MM.1S (cell line): ENCODE results near the gene VPS35L.

Experiments used
- DNase-seq: peaks from one replicate; pipeline ENCODE4 v3.0.0-alpha.2; 2015
- H2AFZ ChIP-seq: fragments of 300-600 bp; sonication (generic); 2 replicates; pipeline ENCODE4 v1.6.0; 2016; ENCODE audit warnings: antibody characterized with exemption, low read length
- H3F3A ChIP-seq: fragments of 300-600 bp; sonication (generic); 2 replicates; pipeline ENCODE4 v1.6.1; 2016; ENCODE audit warnings: mild to moderate bottlenecking, antibody characterized with exemption, low read length, moderate library complexity, mixed read lengths; ENCODE audit not compliant: insufficient read depth
- H3K27ac ChIP-seq: fragments of 300-600 bp; sonication (generic); 2 replicates; pipeline ENCODE4 v1.5.1; 2016; ENCODE audit warnings: mild to moderate bottlenecking, low read length
- H3K27me3 ChIP-seq: fragments of 300-600 bp; sonication (generic); replicated peaks from 2 replicates; pipeline ENCODE4 v1.6.0; 2016; ENCODE audit warnings: low read length; ENCODE audit not compliant: insufficient read depth
- H3K36me3 ChIP-seq: fragments of 300-600 bp; sonication (generic); replicated peaks from 2 replicates; pipeline ENCODE4 v1.6.1; 2016; ENCODE audit warnings: mild to moderate bottlenecking, low read length, mixed read lengths; ENCODE audit not compliant: insufficient read depth
- H3K4me1 ChIP-seq: fragments of 300-600 bp; sonication (generic); 2 replicates; pipeline ENCODE4 v1.6.1; 2016; ENCODE audit warnings: low read length, mixed read lengths
- H3K4me2 ChIP-seq: fragments of 300-600 bp; sonication (generic); 2 replicates; pipeline ENCODE4 v1.6.0; 2016; ENCODE audit warnings: low read depth, low read length
- H3K4me3 ChIP-seq: fragments of 300-600 bp; sonication (generic); 2 replicates; pipeline ENCODE4 v1.5.1; 2016; ENCODE audit warnings: low read length, mixed read lengths
- H3K79me2 ChIP-seq: fragments of 300-600 bp; sonication (generic); 2 replicates; pipeline ENCODE4 v1.6.1; 2016; ENCODE audit warnings: mixed run types, low read length, mixed read lengths
- H3K9ac ChIP-seq: fragments of 300-600 bp; sonication (generic); 2 replicates; pipeline ENCODE4 v1.6.1; 2016; ENCODE audit warnings: low read length, mixed read lengths
- H3K9me2 ChIP-seq: fragments of 300-600 bp; sonication (generic); replicated peaks from 2 replicates; pipeline ENCODE4 v1.6.1; 2016; ENCODE audit warnings: mild to moderate bottlenecking, low read length, mixed read lengths; ENCODE audit not compliant: insufficient read depth
- H3K9me3 ChIP-seq: fragments of 300-600 bp; sonication (generic); replicated peaks from 2 replicates; pipeline ENCODE4 v1.6.1; 2016; ENCODE audit warnings: mild to moderate bottlenecking, low read length, mixed read lengths; ENCODE audit not compliant: insufficient read depth
- H4K20me1 ChIP-seq: fragments of 300-600 bp; sonication (generic); 2 replicates; pipeline ENCODE4 v1.6.1; 2016; ENCODE audit warnings: mild to moderate bottlenecking, low read length, moderate library complexity, mixed read lengths; ENCODE audit not compliant: insufficient read depth
- EZH2 ChIP-seq: fragments of 300-600 bp; sonication (generic); optimal IDR thresholded peaks from 2 replicates; pipeline ENCODE3; 2017; ENCODE audit warnings: low read depth, mild to moderate bottlenecking, antibody characterized with exemption, low read length, mixed read lengths
- EZH2phosphoT487 ChIP-seq: fragments of 300-600 bp; sonication (generic); IDR thresholded peaks from 2 replicates; pipeline ENCODE4 v1.6.1; 2018; ENCODE audit warnings: antibody characterized with exemption, low read length
- TF ChIP-seq, protein P1 (sequence below): fragments of 300-600 bp; sonication (generic); IDR thresholded peaks from 2 replicates; pipeline ENCODE4 v1.5.1; 2016; ENCODE audit warnings: antibody characterized with exemption, low read length, mixed read lengths

The VPS35L gene

DNA sequence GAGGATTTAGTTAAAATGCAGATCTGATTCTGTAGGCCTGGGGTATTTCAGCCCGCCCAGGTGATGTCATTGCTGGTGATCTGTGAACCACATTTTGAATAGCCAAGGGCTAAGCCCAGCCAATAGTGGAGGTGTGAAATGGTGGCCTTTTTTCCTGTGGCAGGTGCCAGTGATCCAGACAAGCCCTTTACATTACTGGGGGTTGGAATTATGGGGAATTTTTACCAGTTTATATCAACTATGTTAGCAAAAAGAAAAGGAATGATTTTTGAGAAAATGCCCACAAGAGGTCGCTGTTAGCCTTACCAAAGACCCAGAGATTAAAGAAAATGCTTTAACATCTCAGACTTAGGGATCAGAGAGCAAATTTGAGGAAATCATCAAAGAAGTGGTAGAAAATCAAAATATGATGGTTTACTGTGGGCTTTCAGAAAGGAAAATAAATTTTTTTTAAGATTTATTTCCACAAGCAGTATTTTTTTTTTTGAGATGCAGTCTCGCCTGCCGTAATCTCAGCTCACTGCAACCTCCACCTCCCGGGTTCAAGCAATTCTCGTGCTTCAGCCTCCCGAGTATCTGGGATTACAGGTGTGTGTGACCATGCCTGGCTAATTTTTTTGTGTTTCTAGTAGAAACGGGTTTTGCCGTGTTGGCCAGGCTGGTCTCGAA lies 3.9 kb downstream of the VPS35L start:
- Histone ChIP-seq H2AFZ (no peak overlapping the region), H4K20me1 (no peaks in the 10 kb centered on the region), H3K4me2 (no peak overlapping the region), H3F3A (peaks cover 17% of the 10 kb centered on the region), H3K27ac (no peak overlapping the region), H3K79me2 (no peaks in the 10 kb centered on the region; the same call in 1 of the 2 replicates), H3K9ac (no peak overlapping the region), H3K4me3 (no peak overlapping the region), H3K4me1 (no peaks in the 10 kb centered on the region), H3K9me3 (no peaks in the 10 kb centered on the region), H3K9me2 (no peaks in the 10 kb centered on the region), H3K36me3 (no peaks in the 10 kb centered on the region), H3K27me3 (no peaks in the 10 kb centered on the region)
- TF ChIP-seq EZH2phosphoT487: no peak
- TF ChIP-seq, protein P1, sequence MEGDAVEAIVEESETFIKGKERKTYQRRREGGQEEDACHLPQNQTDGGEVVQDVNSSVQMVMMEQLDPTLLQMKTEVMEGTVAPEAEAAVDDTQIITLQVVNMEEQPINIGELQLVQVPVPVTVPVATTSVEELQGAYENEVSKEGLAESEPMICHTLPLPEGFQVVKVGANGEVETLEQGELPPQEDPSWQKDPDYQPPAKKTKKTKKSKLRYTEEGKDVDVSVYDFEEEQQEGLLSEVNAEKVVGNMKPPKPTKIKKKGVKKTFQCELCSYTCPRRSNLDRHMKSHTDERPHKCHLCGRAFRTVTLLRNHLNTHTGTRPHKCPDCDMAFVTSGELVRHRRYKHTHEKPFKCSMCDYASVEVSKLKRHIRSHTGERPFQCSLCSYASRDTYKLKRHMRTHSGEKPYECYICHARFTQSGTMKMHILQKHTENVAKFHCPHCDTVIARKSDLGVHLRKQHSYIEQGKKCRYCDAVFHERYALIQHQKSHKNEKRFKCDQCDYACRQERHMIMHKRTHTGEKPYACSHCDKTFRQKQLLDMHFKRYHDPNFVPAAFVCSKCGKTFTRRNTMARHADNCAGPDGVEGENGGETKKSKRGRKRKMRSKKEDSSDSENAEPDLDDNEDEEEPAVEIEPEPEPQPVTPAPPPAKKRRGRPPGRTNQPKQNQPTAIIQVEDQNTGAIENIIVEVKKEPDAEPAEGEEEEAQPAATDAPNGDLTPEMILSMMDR: peak; percentile 72
- DNase-seq: peak; percentile 57

DNA sequence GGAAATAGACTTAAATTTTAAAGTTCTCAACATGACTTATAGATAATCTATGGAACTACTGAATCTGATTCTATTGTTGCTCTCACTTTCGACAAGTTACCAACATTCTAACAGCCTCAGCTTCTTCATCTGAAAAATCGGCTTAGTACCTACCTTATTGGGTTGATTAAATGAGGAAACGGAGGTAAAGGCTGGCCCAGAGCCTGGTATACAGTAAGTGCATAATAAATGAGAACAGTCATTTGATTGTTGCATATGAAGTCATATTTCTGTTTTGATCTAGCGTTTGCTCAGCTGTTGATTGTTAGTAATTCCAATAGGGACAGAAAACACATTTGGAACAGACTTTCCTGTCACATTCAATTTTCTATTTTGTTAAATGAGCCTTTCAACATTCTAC lies 4.6 kb downstream of the VPS35L start:
- Histone ChIP-seq H3F3A (peaks cover 11% of the 10 kb centered on the region), H3K9me3 (no peaks in the 10 kb centered on the region), H3K36me3 (no peaks in the 10 kb centered on the region), H3K27me3 (no peaks in the 10 kb centered on the region), H3K9ac (no peak overlapping the region), H3K4me3 (no peak overlapping the region), H3K79me2 (no peaks in the 10 kb centered on the region; the same call in 1 of the 2 replicates), H3K27ac (no peak overlapping the region), H3K4me1 (no peaks in the 10 kb centered on the region), H3K9me2 (no peaks in the 10 kb centered on the region), H2AFZ (no peak overlapping the region), H4K20me1 (no peaks in the 10 kb centered on the region), H3K4me2 (no peak overlapping the region)
- TF ChIP-seq EZH2 (no peak), EZH2phosphoT487 (no peak)
- TF ChIP-seq, protein P1: no peak
- DNase-seq: no peak

DNA sequence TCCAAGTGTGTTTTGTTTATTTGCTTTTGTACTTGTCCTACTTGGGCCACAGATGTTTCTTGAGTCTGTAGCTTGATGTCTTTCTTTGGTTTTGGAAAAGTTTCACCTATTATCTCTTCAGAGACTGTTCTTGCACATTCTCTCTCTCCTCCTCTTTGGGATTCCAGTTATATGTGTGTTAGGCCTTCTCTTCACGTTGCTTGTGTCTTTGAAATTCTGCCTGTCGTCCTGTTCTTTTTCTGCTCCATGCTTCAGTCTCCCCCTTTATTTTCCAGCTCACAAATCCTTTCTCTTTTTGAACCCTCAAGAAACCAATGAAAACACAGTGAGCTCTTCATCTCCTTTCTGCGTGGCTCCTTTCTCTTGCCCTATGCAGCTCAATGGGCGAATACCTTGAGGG lies 7.9 kb downstream of the VPS35L start:
- Histone ChIP-seq H3K9me2 (no peaks in the 10 kb centered on the region), H3K27me3 (no peaks in the 10 kb centered on the region), H3F3A (no peaks in the 10 kb centered on the region), H3K4me2 (no peak overlapping the region), H4K20me1 (no peaks in the 10 kb centered on the region), H3K9ac (no peak overlapping the region), H3K36me3 (no peaks in the 10 kb centered on the region), H3K4me1 (no peaks in the 10 kb centered on the region), H3K79me2 (no peaks in the 10 kb centered on the region; the same call in 1 of the 2 replicates), H3K27ac (no peak overlapping the region), H3K4me3 (no peak overlapping the region), H3K9me3 (no peaks in the 10 kb centered on the region), H2AFZ (no peak overlapping the region)
- TF ChIP-seq, protein P1: no peak
- no peak for TF ChIP-seq EZH2
- no peak for TF ChIP-seq EZH2phosphoT487
- DNase-seq: no peak
